HepG2 (cell line): ENCODE data around the gene GBE1. TPM values are rescaled to one million over a fixed set of nuclear protein-coding genes. Genes with fewer than 3 reads are reported as not detected.

Experiments
- AGO1 ChIP-seq: fragments of 200-400 bp; formaldehyde crosslinking; IDR thresholded peaks from 2 replicates; pipeline ENCODE4 v1.6.1; 2017; ENCODE audit warnings: mild to moderate bottlenecking, low read depth, low read length, moderate library complexity; ENCODE audit not compliant: poor library complexity, severe bottlenecking
- PHB2 ChIP-seq: fragments of 450-650 bp; IDR thresholded peaks from 2 replicates; pipeline ENCODE4 v1.6.1; 2018; ENCODE audit not compliant: partially characterized antibody
- RXRB ChIP-seq: IDR thresholded peaks from 2 replicates; pipeline ENCODE4 v1.6.1; 2016; ENCODE audit warnings: borderline replicate concordance, missing genetic modification reagents, missing compliant biosample characterization
- SOX6 ChIP-seq, 2 experiments: fragments of 450-650 bp in 1 of 2; sonication (generic) in 1 of 2; formaldehyde crosslinking in 1 of 2; IDR thresholded peaks; 2 replicates each; pipeline versions ENCODE4 v1.4.0 to v1.6.1; 2017 to 2020; ENCODE audit warnings: antibody characterized with exemption in 1 of 2, mild to moderate bottlenecking in 1 of 2, missing genetic modification reagents in 1 of 2
- ZNF30 ChIP-seq: sonication (generic); formaldehyde crosslinking; IDR thresholded peaks from 2 replicates; pipeline ENCODE4 v1.5.0; 2020; ENCODE audit warnings: mild to moderate bottlenecking, missing genetic modification reagents
- ZNF616 ChIP-seq: sonication (generic); formaldehyde crosslinking; IDR thresholded peaks from 2 replicates; pipeline ENCODE4 v1.5.0; 2020; ENCODE audit warnings: low read depth, mild to moderate bottlenecking, missing genetic modification reagents
- ZNF839 ChIP-seq: sonication (generic); formaldehyde crosslinking; IDR thresholded peaks from 2 replicates; pipeline ENCODE4 v1.4.0; 2020; ENCODE audit warnings: missing genetic modification reagents, mild to moderate bottlenecking, borderline replicate concordance
- polyA plus RNA-seq, 8 experiments: library from polyadenylated mRNA; depleted of rRNA in 3 of 8; stranded (reverse) in 7 of 8; unstranded in 1 of 8; fragments of >200 nt; fragmentation: Illumina TruSeq in 4 of 8; extraction: Trizol in 4 of 8; gene quantifications; 2 replicates each; pipeline versions ENCODE4 v1.2.1 to v1.2.3, GENCODE V29; 2011 to 2016; ENCODE audit warnings: low read depth in 4 of 8, missing spikeins in 1 of 8, mixed read lengths in 1 of 8; ENCODE audit not compliant: insufficient read depth in 1 of 8
- total RNA-seq, 5 experiments: library from RNA; depleted of rRNA; stranded (reverse); fragments of >200 nt; fragmentation: Illumina TruSeq; extraction: Trizol; gene quantifications; 2 replicates each; pipeline ENCODE4 v1.2.3, GENCODE V29; 2016; ENCODE audit warnings: low read depth in 1 of 5
- TF ChIP-seq, protein P1 (sequence below): sonication (generic); formaldehyde crosslinking; IDR thresholded peaks from 2 replicates; pipeline ENCODE4 v1.4.0; 2020; ENCODE audit warnings: missing genetic modification reagents
- TF ChIP-seq, protein P2 (sequence below): sonication (generic); formaldehyde crosslinking; IDR thresholded peaks from 2 replicates; pipeline ENCODE4 v1.5.1; 2020; ENCODE audit warnings: mild to moderate bottlenecking, missing genetic modification reagents, borderline replicate concordance
- TF ChIP-seq, protein P3 (sequence below): sonication (generic); formaldehyde crosslinking; IDR thresholded peaks from 2 replicates; pipeline ENCODE4 v1.5.1; 2020; ENCODE audit warnings: mild to moderate bottlenecking, missing genetic modification reagents, moderate library complexity

Gene GBE1
- total and polyA plus RNA-seq, 2 of the 13 experiments (the other 11 are each of a cell fraction or from before 2014, with no cell fraction given): 22.9 to 36.1 TPM

DNA sequence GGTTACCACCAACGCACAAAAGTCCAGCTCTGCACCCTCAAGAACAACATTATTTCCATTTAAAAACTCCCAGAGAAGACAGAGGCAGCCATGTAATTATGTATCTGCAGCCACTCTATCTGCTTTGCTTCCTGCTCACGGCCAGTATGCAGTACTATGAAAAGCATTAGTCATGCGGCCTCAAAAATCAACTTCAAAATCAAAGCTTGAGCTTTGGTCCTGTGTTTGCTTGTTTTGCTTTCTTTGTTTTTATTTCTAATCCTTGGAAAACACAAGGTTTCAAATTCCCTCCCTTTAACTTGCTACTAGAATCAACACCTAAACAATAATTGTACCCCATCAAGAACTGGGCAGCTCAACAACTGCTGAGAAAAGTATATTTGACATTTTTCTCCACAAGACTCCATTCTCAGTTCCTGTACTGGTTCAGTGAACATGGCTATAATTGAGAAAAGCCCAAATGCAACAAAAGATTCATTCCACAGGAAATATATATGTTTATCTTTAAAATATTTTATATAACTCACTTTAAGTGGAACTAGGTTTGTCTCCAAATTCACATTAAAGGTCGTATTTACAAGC, 37.6 kb downstream of the GBE1 start (continued):
- TF ChIP-seq, protein P1, sequence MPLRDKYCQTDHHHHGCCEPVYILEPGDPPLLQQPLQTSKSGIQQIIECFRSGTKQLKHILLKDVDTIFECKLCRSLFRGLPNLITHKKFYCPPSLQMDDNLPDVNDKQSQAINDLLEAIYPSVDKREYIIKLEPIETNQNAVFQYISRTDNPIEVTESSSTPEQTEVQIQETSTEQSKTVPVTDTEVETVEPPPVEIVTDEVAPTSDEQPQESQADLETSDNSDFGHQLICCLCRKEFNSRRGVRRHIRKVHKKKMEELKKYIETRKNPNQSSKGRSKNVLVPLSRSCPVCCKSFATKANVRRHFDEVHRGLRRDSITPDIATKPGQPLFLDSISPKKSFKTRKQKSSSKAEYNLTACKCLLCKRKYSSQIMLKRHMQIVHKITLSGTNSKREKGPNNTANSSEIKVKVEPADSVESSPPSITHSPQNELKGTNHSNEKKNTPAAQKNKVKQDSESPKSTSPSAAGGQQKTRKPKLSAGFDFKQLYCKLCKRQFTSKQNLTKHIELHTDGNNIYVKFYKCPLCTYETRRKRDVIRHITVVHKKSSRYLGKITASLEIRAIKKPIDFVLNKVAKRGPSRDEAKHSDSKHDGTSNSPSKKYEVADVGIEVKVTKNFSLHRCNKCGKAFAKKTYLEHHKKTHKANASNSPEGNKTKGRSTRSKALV (CRISPR knock-in tag): no peak
- TF ChIP-seq AGO1 (no peak), ZNF616 (CRISPR knock-in tag) (no peak), ZNF30 (CRISPR knock-in tag) (no peak), PHB2 (no peak), ZNF839 (CRISPR knock-in tag) (no peak), SOX6 (IDR thresholded peaks at IDR 0.05) (no peak), SOX6 (CRISPR knock-in tag; IDR thresholded peaks at IDR 0.05) (peak; percentile 36; the same call in 1 of the 2 replicates), RXRB (CRISPR knock-in tag) (peak; percentile 34; the same call in 1 of the 2 replicates)
- TF ChIP-seq, protein P2, sequence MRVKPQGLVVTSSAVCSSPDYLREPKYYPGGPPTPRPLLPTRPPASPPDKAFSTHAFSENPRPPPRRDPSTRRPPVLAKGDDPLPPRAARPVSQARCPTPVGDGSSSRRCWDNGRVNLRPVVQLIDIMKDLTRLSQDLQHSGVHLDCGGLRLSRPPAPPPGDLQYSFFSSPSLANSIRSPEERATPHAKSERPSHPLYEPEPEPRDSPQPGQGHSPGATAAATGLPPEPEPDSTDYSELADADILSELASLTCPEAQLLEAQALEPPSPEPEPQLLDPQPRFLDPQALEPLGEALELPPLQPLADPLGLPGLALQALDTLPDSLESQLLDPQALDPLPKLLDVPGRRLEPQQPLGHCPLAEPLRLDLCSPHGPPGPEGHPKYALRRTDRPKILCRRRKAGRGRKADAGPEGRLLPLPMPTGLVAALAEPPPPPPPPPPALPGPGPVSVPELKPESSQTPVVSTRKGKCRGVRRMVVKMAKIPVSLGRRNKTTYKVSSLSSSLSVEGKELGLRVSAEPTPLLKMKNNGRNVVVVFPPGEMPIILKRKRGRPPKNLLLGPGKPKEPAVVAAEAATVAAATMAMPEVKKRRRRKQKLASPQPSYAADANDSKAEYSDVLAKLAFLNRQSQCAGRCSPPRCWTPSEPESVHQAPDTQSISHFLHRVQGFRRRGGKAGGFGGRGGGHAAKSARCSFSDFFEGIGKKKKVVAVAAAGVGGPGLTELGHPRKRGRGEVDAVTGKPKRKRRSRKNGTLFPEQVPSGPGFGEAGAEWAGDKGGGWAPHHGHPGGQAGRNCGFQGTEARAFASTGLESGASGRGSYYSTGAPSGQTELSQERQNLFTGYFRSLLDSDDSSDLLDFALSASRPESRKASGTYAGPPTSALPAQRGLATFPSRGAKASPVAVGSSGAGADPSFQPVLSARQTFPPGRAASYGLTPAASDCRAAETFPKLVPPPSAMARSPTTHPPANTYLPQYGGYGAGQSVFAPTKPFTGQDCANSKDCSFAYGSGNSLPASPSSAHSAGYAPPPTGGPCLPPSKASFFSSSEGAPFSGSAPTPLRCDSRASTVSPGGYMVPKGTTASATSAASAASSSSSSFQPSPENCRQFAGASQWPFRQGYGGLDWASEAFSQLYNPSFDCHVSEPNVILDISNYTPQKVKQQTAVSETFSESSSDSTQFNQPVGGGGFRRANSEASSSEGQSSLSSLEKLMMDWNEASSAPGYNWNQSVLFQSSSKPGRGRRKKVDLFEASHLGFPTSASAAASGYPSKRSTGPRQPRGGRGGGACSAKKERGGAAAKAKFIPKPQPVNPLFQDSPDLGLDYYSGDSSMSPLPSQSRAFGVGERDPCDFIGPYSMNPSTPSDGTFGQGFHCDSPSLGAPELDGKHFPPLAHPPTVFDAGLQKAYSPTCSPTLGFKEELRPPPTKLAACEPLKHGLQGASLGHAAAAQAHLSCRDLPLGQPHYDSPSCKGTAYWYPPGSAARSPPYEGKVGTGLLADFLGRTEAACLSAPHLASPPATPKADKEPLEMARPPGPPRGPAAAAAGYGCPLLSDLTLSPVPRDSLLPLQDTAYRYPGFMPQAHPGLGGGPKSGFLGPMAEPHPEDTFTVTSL (CRISPR knock-in tag): peak; percentile 71; the same call in 1 of the 2 replicates
- TF ChIP-seq, protein P3, sequence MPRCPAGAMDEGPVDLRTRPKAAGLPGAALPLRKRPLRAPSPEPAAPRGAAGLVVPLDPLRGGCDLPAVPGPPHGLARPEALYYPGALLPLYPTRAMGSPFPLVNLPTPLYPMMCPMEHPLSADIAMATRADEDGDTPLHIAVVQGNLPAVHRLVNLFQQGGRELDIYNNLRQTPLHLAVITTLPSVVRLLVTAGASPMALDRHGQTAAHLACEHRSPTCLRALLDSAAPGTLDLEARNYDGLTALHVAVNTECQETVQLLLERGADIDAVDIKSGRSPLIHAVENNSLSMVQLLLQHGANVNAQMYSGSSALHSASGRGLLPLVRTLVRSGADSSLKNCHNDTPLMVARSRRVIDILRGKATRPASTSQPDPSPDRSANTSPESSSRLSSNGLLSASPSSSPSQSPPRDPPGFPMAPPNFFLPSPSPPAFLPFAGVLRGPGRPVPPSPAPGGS (CRISPR knock-in tag): no peak
